Measurements from ENCODE around the gene LSMEM2.
A peak's percentile ranks its signal among the peaks of the same experiment; 100 is the strongest.

Gene LSMEM2

GRCh38 chr3:50264383-50264963, 14.4 kb upstream of the LSMEM2 start:
- Histone ChIP-seq H3K9me3 (ENCODE audit: low read depth, low read length) (no peaks in the 10 kb centered on the region), H3K9ac (ENCODE audit: insufficient read length) (no peak overlapping the region), H3K27ac (peak overlapping the region; percentile 60), H3K4me3 (no peak overlapping the region), H3K36me3 (ENCODE audit: insufficient read depth, low read length) (no peaks in the 10 kb centered on the region)
- no peak for TF ChIP-seq EZH2 (IDR thresholded peaks at IDR 0.05)
- no peak for TF ChIP-seq FOXP2 (optimal IDR thresholded peaks at IDR 0.05; ENCODE audit: control extremely low read depth, extremely low read length, insufficient read depth)
- no peak for TF ChIP-seq POLR2AphosphoS5 (IDR thresholded peaks at IDR 0.05; ENCODE audit: borderline replicate concordance, low read depth, low read length)
- DNase-seq (ENCODE audit: low read depth, low spot score): no peak

GRCh38 chr3:50264964-50265485, 13.9 kb upstream of the LSMEM2 start:
- DNase-seq (ENCODE audit: low read depth, low spot score): no peak
- Histone ChIP-seq H3K36me3 (ENCODE audit: insufficient read depth, low read length) (no peaks in the 10 kb centered on the region), H3K9me3 (ENCODE audit: low read depth, low read length) (no peaks in the 10 kb centered on the region), H3K27ac (peak overlapping the region; percentile 46; the same call in 1 of the 2 replicates), H3K4me3 (no peak overlapping the region), H3K9ac (ENCODE audit: insufficient read length) (no peak overlapping the region)
- TF ChIP-seq EZH2 (IDR thresholded peaks at IDR 0.05): no peak
- TF ChIP-seq POLR2AphosphoS5 (IDR thresholded peaks at IDR 0.05; ENCODE audit: borderline replicate concordance, low read depth, low read length): no peak
- no peak for TF ChIP-seq FOXP2 (optimal IDR thresholded peaks at IDR 0.05; ENCODE audit: control extremely low read depth, extremely low read length, insufficient read depth)

- TF ChIP-seq FOXP2 (optimal IDR thresholded peaks at IDR 0.05; ENCODE audit: control extremely low read depth, extremely low read length, insufficient read depth): no peak
- no peak for TF ChIP-seq POLR2AphosphoS5 (IDR thresholded peaks at IDR 0.05; ENCODE audit: borderline replicate concordance, low read depth, low read length)
- no peak for TF ChIP-seq EZH2 (IDR thresholded peaks at IDR 0.05)
- Histone ChIP-seq H3K36me3 (ENCODE audit: insufficient read depth, low read length) (no peaks in the 10 kb centered on the region), H3K9me3 (ENCODE audit: low read depth, low read length) (no peaks in the 10 kb centered on the region), H3K4me3 (no peak overlapping the region), H3K27ac (no peak overlapping the region), H3K9ac (ENCODE audit: insufficient read length) (no peak overlapping the region)
- DNase-seq (ENCODE audit: low read depth, low spot score): no peak
Observed at GRCh38 chr3:50265571-50265970, 13.3 kb upstream of the LSMEM2 start.

- no peak for TF ChIP-seq POLR2AphosphoS5 (IDR thresholded peaks at IDR 0.05; ENCODE audit: borderline replicate concordance, low read depth, low read length)
- TF ChIP-seq FOXP2 (optimal IDR thresholded peaks at IDR 0.05; ENCODE audit: control extremely low read depth, extremely low read length, insufficient read depth): no peak
- no peak for TF ChIP-seq EZH2 (IDR thresholded peaks at IDR 0.05)
- Histone ChIP-seq H3K27ac (no peak overlapping the region), H3K9ac (ENCODE audit: insufficient read length) (no peak overlapping the region), H3K36me3 (ENCODE audit: insufficient read depth, low read length) (no peaks in the 10 kb centered on the region), H3K9me3 (ENCODE audit: low read depth, low read length) (no peaks in the 10 kb centered on the region), H3K4me3 (no peak overlapping the region)
- DNase-seq (ENCODE audit: low read depth, low spot score): no peak
Observed at GRCh38 chr3:50266017-50266416, 12.9 kb upstream of the LSMEM2 start.

GRCh38 chr3:50266836-50267235, 12.1 kb upstream of the LSMEM2 start:
- Histone ChIP-seq H3K36me3 (ENCODE audit: insufficient read depth, low read length) (no peaks in the 10 kb centered on the region), H3K27ac (no peak overlapping the region), H3K4me3 (no peak overlapping the region), H3K9ac (ENCODE audit: insufficient read length) (no peak overlapping the region), H3K9me3 (ENCODE audit: low read depth, low read length) (no peaks in the 10 kb centered on the region)
- no peak for DNase-seq (ENCODE audit: low read depth, low spot score)
- no peak for TF ChIP-seq POLR2AphosphoS5 (IDR thresholded peaks at IDR 0.05; ENCODE audit: borderline replicate concordance, low read depth, low read length)
- no peak for TF ChIP-seq FOXP2 (optimal IDR thresholded peaks at IDR 0.05; ENCODE audit: control extremely low read depth, extremely low read length, insufficient read depth)
- no peak for TF ChIP-seq EZH2 (IDR thresholded peaks at IDR 0.05)

- Histone ChIP-seq H3K4me3 (no peak overlapping the region), H3K36me3 (ENCODE audit: insufficient read depth, low read length) (no peaks in the 10 kb centered on the region), H3K9ac (ENCODE audit: insufficient read length) (no peak overlapping the region), H3K9me3 (ENCODE audit: low read depth, low read length) (no peaks in the 10 kb centered on the region), H3K27ac (no peak overlapping the region)
- TF ChIP-seq POLR2AphosphoS5 (IDR thresholded peaks at IDR 0.05; ENCODE audit: borderline replicate concordance, low read depth, low read length): no peak
- no peak for TF ChIP-seq EZH2 (IDR thresholded peaks at IDR 0.05)
- DNase-seq (ENCODE audit: low read depth, low spot score): no peak
Observed at GRCh38 chr3:50267280-50267913, 11.5 kb upstream of the LSMEM2 start.

- Histone ChIP-seq H3K4me3 (no peak overlapping the region), H3K36me3 (ENCODE audit: insufficient read depth, low read length) (no peaks in the 10 kb centered on the region), H3K9ac (ENCODE audit: insufficient read length) (no peak overlapping the region), H3K9me3 (ENCODE audit: low read depth, low read length) (no peaks in the 10 kb centered on the region), H3K27ac (no peak overlapping the region)
- no peak for DNase-seq (ENCODE audit: low read depth, low spot score)
- TF ChIP-seq POLR2AphosphoS5 (IDR thresholded peaks at IDR 0.05; ENCODE audit: borderline replicate concordance, low read depth, low read length) (no peak), EZH2 (IDR thresholded peaks at IDR 0.05) (no peak), FOXP2 (optimal IDR thresholded peaks at IDR 0.05; ENCODE audit: control extremely low read depth, extremely low read length, insufficient read depth) (no peak)
Observed at GRCh38 chr3:50268276-50268675, 10.6 kb upstream of the LSMEM2 start.

- Histone ChIP-seq H3K27ac (no peak within 1 kb of the TSS), H3K4me3 (no peak within 1 kb of the TSS), H3K36me3 (ENCODE audit: insufficient read depth, low read length) (no peaks in the 10 kb centered on the region), H3K9me3 (ENCODE audit: low read depth, low read length) (no peaks in the 10 kb centered on the region), H3K9ac (ENCODE audit: insufficient read length) (no peak within 1 kb of the TSS)
- DNase-seq (ENCODE audit: low read depth, low spot score): no peak
- TF ChIP-seq FOXP2 (optimal IDR thresholded peaks at IDR 0.05; ENCODE audit: control extremely low read depth, extremely low read length, insufficient read depth) (no peak), EZH2 (IDR thresholded peaks at IDR 0.05) (no peak), POLR2AphosphoS5 (IDR thresholded peaks at IDR 0.05; ENCODE audit: borderline replicate concordance, low read depth, low read length) (no peak)
Observed at GRCh38 chr3:50268703-50269451, 10.0 kb upstream of the LSMEM2 start, which contains the start of gene SEMA3B. Gene SEMA3B, plus strand, starts transcription at chr3:50269147. Its CDS starts 94 bp downstream, at chr3:50269241.

Measured in SK-N-MC (cell line).